ENCODE measurements around the gene FAM171A1.

GRCh38 chr10:15368101-15368855, 2.8 kb downstream of the FAM171A1 start:
- TF ChIP-seq GATA3 (IDR thresholded peaks at IDR 0.05; ENCODE audit: low read depth, low read length) (no peak), GATA2 (IDR thresholded peaks at IDR 0.05; ENCODE audit: low read depth, low read length) (no peak)
